Left lobe of liver (tissue), 2 donors: ENCODE results near the gene GUCY1B1. TPM values are rescaled to one million over a fixed set of nuclear protein-coding genes. Genes with fewer than 3 reads are reported as not detected.
A peak's percentile ranks its signal among the peaks of the same experiment; 100 is the strongest.

ENCODE experiments used
- ATAC-seq: fragments of 200-7000 bp; cut with Tn5 transposase; one replicate; pipeline ENCODE4 v1.9.1; 2020; ENCODE audit warnings: mild to moderate bottlenecking, moderate library complexity
- DNase-seq: peaks from one replicate; pipeline ENCODE4 v3.0.0-alpha.2; 2020; ENCODE audit warnings: low spot score
- total RNA-seq: library from RNA; stranded (reverse); gene quantifications from one replicate; pipeline ENCODE4 v1.2.1, GENCODE V29; 2021
- donor health status: DM: no; HTN: no; CAD: no; lungs with moderate emphysema.
- donor health status: DM: no; HTN: yes; CAD: no.

The GUCY1B1 gene
- total RNA-seq, 1 donor from 2014 or later = 2.1 TPM

GRCh38 chr4:155854582-155855226 lies 95.9 kb downstream of the GUCY1B1 start:
- ATAC-seq = peak; percentile 91
- DNase-seq = no peak

GRCh38 chr4:155855897-155856296 lies 97.1 kb downstream of the GUCY1B1 start:
- DNase-seq = no peak
- no peak for ATAC-seq

Other genes with a start within 250 kb of the GUCY1B1 start
- gene GUCY1A1, start 92.2 kb upstream of the GUCY1B1 start, total RNA-seq = 4.9 TPM
- gene ASIC5, start 107.3 kb downstream of the GUCY1B1 start, total RNA-seq = not detected
- gene TDO2, start 144.7 kb downstream of the GUCY1B1 start, total RNA-seq = 520 TPM
- gene CTSO, start 194.8 kb downstream of the GUCY1B1 start, total RNA-seq = 38.8 TPM